Measurements from ENCODE around the gene SLC66A2.

The SLC66A2 gene

DNA sequence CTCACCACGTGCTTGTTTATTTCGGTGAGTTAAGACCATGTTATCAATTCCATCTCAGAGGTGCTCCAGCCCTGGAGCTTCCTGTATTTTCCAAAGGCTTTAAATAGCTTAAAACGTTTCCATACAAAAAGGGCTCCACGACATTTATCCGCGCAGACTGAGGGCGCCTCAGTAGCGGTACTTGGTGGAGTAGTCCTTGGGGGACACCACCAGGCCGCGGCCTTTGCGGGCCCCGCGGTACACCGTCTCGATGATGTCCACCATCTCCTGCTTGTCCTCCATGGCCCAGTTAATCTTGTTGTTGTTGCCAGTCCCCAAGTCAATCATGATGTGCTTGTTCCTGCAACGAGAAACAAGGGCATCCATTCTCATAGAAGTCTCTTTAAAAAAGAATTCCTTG lies 22.1 kb upstream of the SLC66A2 start:
- Mint-ChIP-seq H3K4me1 (no peaks in the 10 kb centered on the region), H3K27ac (peak overlapping the region in 1 of 3 experiments; percentile 60), H3K9me3 (no peaks in the 10 kb centered on the region), H3K4me3 (no peak overlapping the region), H3K36me3 (ENCODE audit: low read depth) (peaks cover 58% of the 10 kb centered on the region), H3K27me3 (ENCODE audit: low read depth) (no peaks in the 10 kb centered on the region)
- TF ChIP-seq, protein P1, sequence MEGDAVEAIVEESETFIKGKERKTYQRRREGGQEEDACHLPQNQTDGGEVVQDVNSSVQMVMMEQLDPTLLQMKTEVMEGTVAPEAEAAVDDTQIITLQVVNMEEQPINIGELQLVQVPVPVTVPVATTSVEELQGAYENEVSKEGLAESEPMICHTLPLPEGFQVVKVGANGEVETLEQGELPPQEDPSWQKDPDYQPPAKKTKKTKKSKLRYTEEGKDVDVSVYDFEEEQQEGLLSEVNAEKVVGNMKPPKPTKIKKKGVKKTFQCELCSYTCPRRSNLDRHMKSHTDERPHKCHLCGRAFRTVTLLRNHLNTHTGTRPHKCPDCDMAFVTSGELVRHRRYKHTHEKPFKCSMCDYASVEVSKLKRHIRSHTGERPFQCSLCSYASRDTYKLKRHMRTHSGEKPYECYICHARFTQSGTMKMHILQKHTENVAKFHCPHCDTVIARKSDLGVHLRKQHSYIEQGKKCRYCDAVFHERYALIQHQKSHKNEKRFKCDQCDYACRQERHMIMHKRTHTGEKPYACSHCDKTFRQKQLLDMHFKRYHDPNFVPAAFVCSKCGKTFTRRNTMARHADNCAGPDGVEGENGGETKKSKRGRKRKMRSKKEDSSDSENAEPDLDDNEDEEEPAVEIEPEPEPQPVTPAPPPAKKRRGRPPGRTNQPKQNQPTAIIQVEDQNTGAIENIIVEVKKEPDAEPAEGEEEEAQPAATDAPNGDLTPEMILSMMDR (IDR thresholded peaks at IDR 0.05; ENCODE audit: unreplicated experiment in 3 of 3) = no peak

DNA sequence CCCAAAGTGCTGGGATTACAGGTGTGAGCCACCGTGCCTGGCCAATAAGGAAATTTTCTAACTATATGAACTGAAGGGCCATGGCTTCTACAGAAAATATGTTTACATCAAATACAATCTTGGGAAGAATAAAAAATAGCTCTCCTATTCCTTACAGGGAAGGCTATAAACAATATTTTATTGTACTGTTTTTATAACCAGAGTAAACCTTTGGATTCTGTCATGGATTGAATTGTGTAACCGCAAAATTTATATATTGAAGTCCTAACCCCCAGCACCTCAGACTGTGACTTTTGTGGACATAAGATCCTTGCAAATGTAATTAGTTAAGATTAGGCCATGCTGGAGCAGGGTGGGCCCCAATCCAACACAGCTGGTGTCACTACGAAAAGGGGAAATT lies 21.3 kb upstream of the SLC66A2 start:
- Mint-ChIP-seq H3K27me3 (ENCODE audit: low read depth) (no peaks in the 10 kb centered on the region), H3K27ac (peak overlapping the region in 1 of 3 experiments; percentile 60), H3K36me3 (ENCODE audit: low read depth) (peaks cover 53% of the 10 kb centered on the region), H3K9me3 (no peaks in the 10 kb centered on the region), H3K4me1 (no peaks in the 10 kb centered on the region), H3K4me3 (no peak overlapping the region)
- TF ChIP-seq, protein P1 (IDR thresholded peaks at IDR 0.05; ENCODE audit: unreplicated experiment in 3 of 3) = no peak

DNA sequence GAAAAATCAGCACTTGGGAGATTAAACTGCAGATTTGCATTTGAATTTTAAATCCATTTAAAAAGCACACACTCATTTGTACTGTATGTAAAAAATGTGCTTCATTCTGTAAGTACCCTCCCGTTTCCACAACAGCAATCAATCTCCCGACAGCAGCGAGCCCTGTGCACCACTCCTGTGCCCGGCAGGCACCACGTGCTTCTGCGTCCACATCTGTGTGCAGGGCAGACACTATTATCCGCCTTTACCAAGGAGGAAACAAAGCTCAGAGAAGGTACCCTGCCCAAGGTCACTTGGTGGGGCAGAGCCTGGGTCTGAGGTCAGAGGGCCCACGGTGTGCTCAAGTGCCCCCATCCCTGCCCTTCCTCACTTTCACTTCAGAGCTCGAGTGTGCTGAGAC lies 20.5 kb upstream of the SLC66A2 start:
- peaks cover 2% of the 10 kb centered on the region for H3K9me3 Mint-ChIP-seq
- TF ChIP-seq, protein P1 (IDR thresholded peaks at IDR 0.05; ENCODE audit: unreplicated experiment in 3 of 3) = no peak
- no peak overlapping the region for H3K27ac Mint-ChIP-seq
- no peaks in the 10 kb centered on the region for H3K27me3 Mint-ChIP-seq (ENCODE audit: low read depth)
- H3K4me3 Mint-ChIP-seq = no peak overlapping the region
- H3K4me1 Mint-ChIP-seq = no peaks in the 10 kb centered on the region
- H3K36me3 Mint-ChIP-seq (ENCODE audit: low read depth) = peaks cover 56% of the 10 kb centered on the region

DNA sequence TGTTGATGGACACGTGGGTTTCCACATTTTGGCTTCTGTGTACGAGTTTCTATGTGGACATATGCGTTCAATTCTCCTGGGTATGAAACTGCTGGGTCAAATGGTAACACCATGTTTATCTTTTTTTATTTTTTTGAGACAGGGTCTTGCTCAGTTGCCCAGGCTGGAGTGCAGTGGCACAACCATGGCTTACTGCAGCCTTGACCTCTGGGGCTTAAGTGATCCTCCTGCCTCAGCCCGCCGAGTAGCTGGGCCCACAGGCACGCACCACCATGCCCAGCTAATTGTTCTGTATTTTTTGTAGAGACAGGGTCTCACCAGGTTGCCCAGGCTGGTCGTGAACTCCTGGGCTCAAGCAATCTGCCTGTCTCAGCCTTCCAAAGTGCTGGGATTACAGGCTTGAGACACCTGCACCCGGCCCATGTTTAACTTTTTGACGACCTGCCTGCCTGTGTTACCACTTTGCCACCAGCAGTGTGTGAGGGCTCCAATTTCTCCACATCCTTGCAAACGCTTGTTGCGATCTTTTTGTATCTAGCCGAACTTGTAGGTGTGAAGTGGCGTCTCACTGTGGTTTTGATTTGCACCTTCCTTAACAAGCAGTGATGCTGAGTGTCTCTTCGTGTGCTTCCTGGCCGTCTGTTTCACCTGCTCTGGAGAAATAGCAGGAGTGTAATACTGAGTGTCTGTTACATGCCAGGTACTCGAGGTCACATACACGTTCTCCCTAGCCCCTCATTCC lies 19.9 kb upstream of the SLC66A2 start:
- no peaks in the 10 kb centered on the region for H3K27me3 Mint-ChIP-seq (ENCODE audit: low read depth)
- H3K27ac Mint-ChIP-seq = no peak overlapping the region
- TF ChIP-seq, protein P1 (IDR thresholded peaks at IDR 0.05; ENCODE audit: unreplicated experiment in 3 of 3) = no peak
- H3K9me3 Mint-ChIP-seq = peaks cover 2% of the 10 kb centered on the region
- no peaks in the 10 kb centered on the region for H3K4me1 Mint-ChIP-seq
- no peak overlapping the region for H3K4me3 Mint-ChIP-seq
- peaks cover 57% of the 10 kb centered on the region for H3K36me3 Mint-ChIP-seq (ENCODE audit: low read depth)

DNA sequence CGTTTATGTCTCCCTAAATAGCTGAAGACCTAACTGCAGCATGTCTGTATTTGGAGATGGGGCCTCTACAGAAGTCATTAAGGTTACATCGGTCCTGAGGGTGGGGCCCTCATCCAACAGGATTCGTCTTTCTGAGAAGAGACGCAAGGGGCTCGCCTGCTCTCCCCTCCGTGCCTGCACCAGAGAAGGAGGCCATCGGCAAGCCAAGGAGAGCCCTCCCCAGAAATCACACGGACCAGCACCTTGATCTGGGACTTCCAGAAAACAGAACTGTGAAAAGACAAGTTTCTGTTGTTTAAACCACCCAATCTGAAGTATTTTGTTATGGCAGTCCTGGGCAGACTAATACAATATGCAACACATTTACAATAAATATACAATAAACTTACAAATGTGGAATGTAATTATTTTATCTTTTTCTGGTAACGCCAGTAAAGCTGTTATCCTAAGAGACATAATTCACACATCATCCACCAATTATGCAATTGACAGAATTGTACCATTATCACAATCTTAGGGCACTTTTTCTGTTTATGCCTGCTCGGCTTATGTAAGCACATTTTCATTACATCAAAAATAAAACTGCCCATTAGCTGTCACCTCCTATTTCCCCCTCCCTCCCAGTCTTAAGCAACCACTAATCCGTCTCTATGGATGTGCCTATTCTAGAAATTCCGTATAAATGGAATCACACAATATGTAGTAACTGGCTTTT lies 19.1 kb upstream of the SLC66A2 start:
- Mint-ChIP-seq H3K4me3 (no peak overlapping the region), H3K36me3 (ENCODE audit: low read depth) (peaks cover 57% of the 10 kb centered on the region), H3K27me3 (ENCODE audit: low read depth) (no peaks in the 10 kb centered on the region), H3K4me1 (peaks cover 3% of the 10 kb centered on the region), H3K27ac (no peak overlapping the region), H3K9me3 (peaks cover 2% of the 10 kb centered on the region)
- TF ChIP-seq, protein P1 (IDR thresholded peaks at IDR 0.05; ENCODE audit: unreplicated experiment in 3 of 3) = no peak

All from nephron (organoid).